HG02588 (cell line): Measurements from ENCODE around the gene SMIM20.
"Not testable (repeated sequence)": the region's sequence is repeated elsewhere in the genome, so short reads cannot be mapped to it uniquely, and the experiment has no call there.

Experiments used
- ATAC-seq: cut with Tn5 transposase; IDR thresholded peaks from one replicate; pipeline ENCODE4 v1.9.1; 2021; ENCODE audit warnings: mild to moderate bottlenecking, moderate library complexity; ENCODE audit not compliant: unreplicated experiment

Gene SMIM20

GRCh38 chr4:25913851-25914669 lies at the start of gene SMIM20:
TSS of gene SMIM20 (plus strand) at chr4:25914220. CDS start at chr4:25914314, 94 bp downstream.
- ATAC-seq = peak; percentile 92

GRCh38 chr4:25865586-25865985 lies 48.4 kb upstream of the SMIM20 start:
- ATAC-seq = no peak

GRCh38 chr4:25866401-25866800 lies 47.6 kb upstream of the SMIM20 start:
- not testable (repeated sequence) for ATAC-seq

GRCh38 chr4:25867781-25868294 lies 46.2 kb upstream of the SMIM20 start:
- ATAC-seq = no peak

GRCh38 chr4:25870081-25870480 lies 43.9 kb upstream of the SMIM20 start:
- ATAC-seq = peak; percentile 49

GRCh38 chr4:25872851-25873631 lies 41.0 kb upstream of the SMIM20 start:
- ATAC-seq = no peak

GRCh38 chr4:25873632-25874129 lies 40.3 kb upstream of the SMIM20 start:
- no peak for ATAC-seq

- ATAC-seq = peak; percentile 46
These were observed 39.4 kb upstream of the SMIM20 start for GRCh38 chr4:25874655-25875054.

- ATAC-seq = peak; percentile 58
These were observed 38.7 kb upstream of the SMIM20 start for GRCh38 chr4:25875281-25875745.

GRCh38 chr4:25878676-25879075 lies 35.3 kb upstream of the SMIM20 start:
- ATAC-seq = no peak

- ATAC-seq = no peak
These were observed 34.9 kb upstream of the SMIM20 start for GRCh38 chr4:25879091-25879584.

- ATAC-seq = no peak
These were observed 34.4 kb upstream of the SMIM20 start for GRCh38 chr4:25879587-25879986.

- ATAC-seq = peak; percentile 54
These were observed 33.9 kb upstream of the SMIM20 start for GRCh38 chr4:25879991-25880651.

GRCh38 chr4:25881193-25881592 lies 32.8 kb upstream of the SMIM20 start:
- no peak for ATAC-seq

- no peak for ATAC-seq
These were observed 31.8 kb upstream of the SMIM20 start for GRCh38 chr4:25882226-25882625.

- ATAC-seq = no peak
These were observed 30.5 kb upstream of the SMIM20 start for GRCh38 chr4:25883565-25883964.

- no peak for ATAC-seq
These were observed 29.8 kb upstream of the SMIM20 start for GRCh38 chr4:25884031-25884782.

GRCh38 chr4:25888781-25889180 lies 25.2 kb upstream of the SMIM20 start:
- ATAC-seq = no peak

- no peak for ATAC-seq
These were observed 24.2 kb upstream of the SMIM20 start for GRCh38 chr4:25889589-25890503.
